H1 (cell line): ENCODE data around the gene TRAPPC5. TPM values are rescaled to one million over a fixed set of nuclear protein-coding genes. Genes with fewer than 3 reads are reported as not detected.

Experiments
- CTCF ChIA-PET: fragments of 300-600 bp; sonication (Branson Sonifier 250); formaldehyde crosslinking; loops from one replicate; lab custom pipeline; 2021; ENCODE audit not compliant: partially characterized antibody; lab: Charles Lee
- POLR2A ChIA-PET: fragments of 300-600 bp; sonication (Branson Sonifier 250); formaldehyde crosslinking; loops from one replicate; lab custom pipeline; 2021; ENCODE audit warnings: inconsistent platforms; ENCODE audit not compliant: partially characterized antibody; lab: Charles Lee
- DNase-seq, 2 experiments: peaks; one replicate each; pipeline versions ENCODE4 v3.0.0 to v3.0.0-alpha.2; 2010 to 2022; ENCODE audit warnings: low spot score in 2 of 2, low read depth in 1 of 2, mixed read lengths in 1 of 2
- FAIRE-seq: peaks from 2 replicates; lab custom pipeline; 2011; peaks lifted over from hg19 to GRCh38; lab: Jason Lieb, UNC
- H2AFZ ChIP-seq: 2 replicates; pipeline ENCODE4 v1.8.1; 2012; ENCODE audit warnings: low read length, inconsistent platforms
- H2AK5ac ChIP-seq: 2 replicates; pipeline ENCODE4 v1.6.1; 2013; ENCODE audit warnings: low read depth, low read length
- H2BK120ac ChIP-seq: replicated peaks from 2 replicates; pipeline ENCODE3; 2013; ENCODE audit warnings: low read depth, low read length, inconsistent platforms
- H2BK12ac ChIP-seq: 2 replicates; pipeline ENCODE4 v1.6.1; 2013; ENCODE audit warnings: low read depth, low read length
- H2BK15ac ChIP-seq: 2 replicates; pipeline ENCODE4 v1.6.1; 2013; ENCODE audit warnings: low read length
- H2BK20ac ChIP-seq: 2 replicates; pipeline ENCODE4 v1.6.1; 2013; ENCODE audit warnings: low read length
- H2BK5ac ChIP-seq: 2 replicates; pipeline ENCODE4 v1.6.1; 2013; ENCODE audit warnings: low read depth, low read length
- H3K14ac ChIP-seq: 2 replicates; pipeline ENCODE4 v1.6.1; 2013; ENCODE audit warnings: inconsistent platforms; ENCODE audit not compliant: insufficient read length
- H3K18ac ChIP-seq: 2 replicates; pipeline ENCODE4 v1.6.1; 2013; ENCODE audit warnings: low read length; ENCODE audit errors: extremely low read depth
- H3K23ac ChIP-seq: 2 replicates; pipeline ENCODE4 v1.6.1; 2013; ENCODE audit warnings: inconsistent platforms; ENCODE audit not compliant: insufficient read length
- H3K23me2 ChIP-seq: 2 replicates; pipeline ENCODE4 v1.6.1; 2013; ENCODE audit warnings: low read depth, low read length
- H3K27ac ChIP-seq: 2 replicates; pipeline ENCODE4 v1.6.1; 2011; ENCODE audit warnings: low read depth, low read length, inconsistent platforms
- H3K27me3 ChIP-seq, 4 experiments: replicated peaks in 1 of 4; 1 replicate in 1 of 4; 2 replicates in 3 of 4; pipeline versions ENCODE4 v1.6.1 to v1.8.1; 2011 to 2013; ENCODE audit warnings: low read length in 3 of 4, mild to moderate bottlenecking in 3 of 4, inconsistent platforms in 2 of 4, mixed read lengths in 2 of 4, moderate library complexity in 1 of 4; ENCODE audit not compliant: control insufficient read depth in 3 of 4, insufficient read depth in 3 of 4; ENCODE audit errors: extremely low read depth in 1 of 4
- H3K36me3 ChIP-seq, 4 experiments: 2 replicates each; pipeline versions ENCODE4 v1.6.1 to v1.8.1; 2011 to 2013; ENCODE audit warnings: mild to moderate bottlenecking in 4 of 4, low read length in 3 of 4, moderate library complexity in 2 of 4, control low read depth in 1 of 4, inconsistent platforms in 1 of 4; ENCODE audit not compliant: insufficient read depth in 4 of 4, control insufficient read depth in 2 of 4
- H3K4ac ChIP-seq: replicated peaks from 2 replicates; pipeline ENCODE3; 2013; ENCODE audit warnings: low read length, low read depth, mixed read lengths, inconsistent platforms; ENCODE audit not compliant: insufficient read length
- H3K4me1 ChIP-seq, 4 experiments: replicated peaks in 1 of 4; 1 replicate in 1 of 4; 2 replicates in 3 of 4; pipeline versions ENCODE4 v1.6.1 to v1.8.1; 2011 to 2013; ENCODE audit warnings: low read length in 3 of 4, inconsistent platforms in 2 of 4, mixed read lengths in 1 of 4; ENCODE audit not compliant: insufficient read depth in 4 of 4, control insufficient read depth in 3 of 4
- H3K4me2 ChIP-seq, 2 experiments: 2 replicates each; pipeline versions ENCODE4 v1.6.1 to v1.8.1; 2011 to 2013; ENCODE audit warnings: low read depth in 2 of 2, low read length in 2 of 2, control low read depth in 1 of 2, inconsistent platforms in 1 of 2, mild to moderate bottlenecking in 1 of 2; ENCODE audit not compliant: insufficient read depth in 1 of 2
- H3K4me3 ChIP-seq, 4 experiments: fragments of 200-600, 300-600 bp in 1 of 4; sonication (generic), shearing (Covaris generic), sonication (Bioruptor Twin) in 1 of 4; 2 replicates each; pipeline versions ENCODE4 v1.5.1 to v1.8.1; 2011 to 2016; ENCODE audit warnings: low read length in 4 of 4, low read depth in 3 of 4, control low read depth in 2 of 4, inconsistent platforms in 2 of 4, mild to moderate bottlenecking in 2 of 4, mixed read lengths in 1 of 4, moderate library complexity in 1 of 4; ENCODE audit not compliant: insufficient read depth in 2 of 4; ENCODE audit errors: extremely low read depth in 1 of 4
- H3K56ac ChIP-seq: replicated peaks from 2 replicates; pipeline ENCODE3; 2013; ENCODE audit warnings: low read depth, mild to moderate bottlenecking, mixed read lengths, low read length, inconsistent platforms; ENCODE audit not compliant: insufficient read length
- H3K79me1 ChIP-seq: 2 replicates; pipeline ENCODE4 v1.6.1; 2013; ENCODE audit warnings: low read depth, low read length, control low read depth
- H3K79me2 ChIP-seq, 2 experiments: 2 replicates each; pipeline versions ENCODE4 v1.6.1 to v1.8.1; 2012 to 2013; ENCODE audit warnings: low read length in 2 of 2, mild to moderate bottlenecking in 2 of 2, inconsistent platforms in 1 of 2; ENCODE audit not compliant: insufficient read depth in 2 of 2, control insufficient read depth in 1 of 2
- H3K9ac ChIP-seq, 4 experiments: replicated peaks in 1 of 4; 1 replicate in 1 of 4; 2 replicates in 3 of 4; pipeline versions ENCODE4 v1.6.1 to v1.8.1; 2011 to 2013; ENCODE audit warnings: low read depth in 3 of 4, low read length in 3 of 4, control low read depth in 2 of 4, mild to moderate bottlenecking in 2 of 4, moderate library complexity in 2 of 4, inconsistent platforms in 1 of 4; ENCODE audit errors: extremely low read depth in 1 of 4
- H3K9me3 ChIP-seq, 2 experiments: 2 replicates each; pipeline versions ENCODE4 v1.6.1 to v1.8.1; 2012 to 2013; ENCODE audit warnings: mild to moderate bottlenecking in 2 of 2, moderate library complexity in 2 of 2, control low read depth in 1 of 2, inconsistent platforms in 1 of 2, low read depth in 1 of 2, low read length in 1 of 2, mixed read lengths in 1 of 2; ENCODE audit not compliant: insufficient read depth in 2 of 2
- H4K20me1 ChIP-seq, 2 experiments: replicated peaks in 1 of 2; 2 replicates each; pipeline versions ENCODE3 to v1.8.1; 2011 to 2013; ENCODE audit warnings: inconsistent platforms in 2 of 2, low read length in 2 of 2, mild to moderate bottlenecking in 1 of 2; ENCODE audit not compliant: insufficient read depth in 2 of 2, control insufficient read depth in 1 of 2
- H4K5ac ChIP-seq: 2 replicates; pipeline ENCODE4 v1.6.1; 2013; ENCODE audit warnings: low read length, low read depth, mixed read lengths, inconsistent platforms; ENCODE audit not compliant: insufficient read length
- H4K8ac ChIP-seq: 2 replicates; pipeline ENCODE4 v1.8.0; 2013; ENCODE audit warnings: mild to moderate bottlenecking, moderate library complexity, low read length, inconsistent platforms; ENCODE audit not compliant: insufficient read depth; ENCODE audit errors: extremely low read depth
- H4K91ac ChIP-seq: replicated peaks from 2 replicates; pipeline ENCODE3; 2013; ENCODE audit warnings: low read length, mixed read lengths, inconsistent platforms; ENCODE audit not compliant: insufficient read length
- BACH1 ChIP-seq: IDR thresholded peaks from 2 replicates; pipeline ENCODE4 v1.6.1; 2012; ENCODE audit warnings: low read length, improper control_type of control experiment
- CBX8 ChIP-seq: fragments of 300-800, 300-1000 bp; sonication (generic); IDR thresholded peaks from 2 replicates; pipeline ENCODE4 v1.7.1; 2016; ENCODE audit warnings: low read depth, low read length, borderline replicate concordance
- CTBP2 ChIP-seq: IDR thresholded peaks from 2 replicates; pipeline ENCODE4 v1.7.0; 2011; ENCODE audit warnings: borderline replicate concordance, mild to moderate bottlenecking, moderate library complexity, mixed read lengths, low read length; ENCODE audit not compliant: insufficient read depth, insufficient read length
- EGR1 ChIP-seq: IDR thresholded peaks from 2 replicates; pipeline ENCODE4 v1.6.1; 2011; ENCODE audit warnings: low read depth, low read length, borderline replicate concordance
- FOSL1 ChIP-seq: IDR thresholded peaks from 2 replicates; pipeline ENCODE4 v1.6.1; 2011; ENCODE audit warnings: mild to moderate bottlenecking, low read depth, low read length, moderate library complexity; ENCODE audit not compliant: insufficient read depth
- JUND ChIP-seq: IDR thresholded peaks from 2 replicates; pipeline ENCODE4 v1.6.1; 2011; ENCODE audit warnings: mild to moderate bottlenecking, improper control_type of control experiment, low read length
- KDM1A ChIP-seq: fragments of 200-600, 300-600 bp; sonication (generic); IDR thresholded peaks from 2 replicates; pipeline ENCODE4 v1.7.1; 2016; ENCODE audit warnings: mild to moderate bottlenecking, low read length, borderline replicate concordance
- KDM5A ChIP-seq: fragments of 200-600 bp; IDR thresholded peaks from 2 replicates; pipeline ENCODE4 v1.7.1; 2012; ENCODE audit warnings: mild to moderate bottlenecking, low read length, inconsistent platforms, mixed read lengths
- MAX ChIP-seq: IDR thresholded peaks from 2 replicates; pipeline ENCODE4 v1.6.1; 2012; ENCODE audit warnings: inconsistent platforms
- RFX5 ChIP-seq: IDR thresholded peaks from 2 replicates; pipeline ENCODE4 v1.6.1; 2011; ENCODE audit warnings: low read depth, low read length, improper control_type of control experiment, borderline replicate concordance
- SUZ12 ChIP-seq: fragments of 200-600 bp; sonication (generic); IDR thresholded peaks from 2 replicates; pipeline ENCODE4 v1.6.1; 2012; ENCODE audit warnings: mild to moderate bottlenecking, inconsistent platforms, low read length, moderate library complexity, mixed read lengths
- TAF1 ChIP-seq: IDR thresholded peaks from 2 replicates; pipeline ENCODE4 v1.6.1; 2011; ENCODE audit warnings: mild to moderate bottlenecking, low read depth, low read length
- ZNF274 ChIP-seq: IDR thresholded peaks from 2 replicates; pipeline ENCODE4 v1.7.0; 2012; ENCODE audit warnings: low read length, borderline replicate concordance; ENCODE audit errors: extremely low read depth
- WGBS, 2 experiments: shearing (Covaris generic) in 1 of 2; methylation state at CpG; one replicate each; pipeline versions ENCODE4 v1.1.6 to v1.1.7; 2013 to 2015; ENCODE audit warnings: low lambda C conversion rate in 2 of 2, mixed read lengths in 2 of 2, inconsistent platforms in 1 of 2, low coverage in 1 of 2, missing lambda C conversion rate in 1 of 2; ENCODE audit not compliant: insufficient replicate concordance in 2 of 2, insufficient coverage in 1 of 2, insufficient read length in 1 of 2; ENCODE audit errors: extremely low coverage in 1 of 2, missing lambda C conversion rate in 1 of 2; 5-methylcytosine and 5-hydroxymethylcytosine counted together
- polyA plus RNA-seq, 7 experiments: library from polyadenylated mRNA; depleted of rRNA in 3 of 7; stranded (reverse) in 5 of 7; unstranded in 2 of 7; fragments of >200 nt in 5 of 7; fragments of 200-250 nt in 2 of 7; gene quantifications; 1 replicate in 5 of 7; 2 replicates in 1 of 7; 4 replicates in 1 of 7; pipeline versions ENCODE4 v1.2.1 to v1.2.3, GENCODE V29; 2011 to 2013; ENCODE audit warnings: missing spikeins in 2 of 7, mixed read lengths in 2 of 7
- total RNA-seq: library from RNA; stranded (reverse); fragmentation: NEBNext Ultra II Directional; extraction: Animal tissue kit (Norgen Biotek cat#: 25700); gene quantifications from 2 replicates; pipeline ENCODE4 v1.2.1, GENCODE V29; 2021

The TRAPPC5 gene
- total and polyA plus RNA-seq, 2 of the 8 experiments (the other 6 are each of a cell fraction or from before 2014, with no cell fraction given): 109 to 120 TPM

- H3K79me2 ChIP-seq: no peaks in the 10 kb centered on the region
- no peak overlapping the region for H2BK15ac ChIP-seq
- no peak overlapping the region for H3K56ac ChIP-seq
- no peaks in the 10 kb centered on the region for H3K23me2 ChIP-seq
- H2BK5ac ChIP-seq: no peak overlapping the region
- H3K9ac ChIP-seq: no peak overlapping the region
- H2AK5ac ChIP-seq: no peak overlapping the region
- no peak overlapping the region for H3K4ac ChIP-seq
- ChIA-PET POLR2A (no interaction called here), CTCF (interaction anchor here (1.0 kb wide), 1 partner anchor 20 kb away, joined by 3 read pairs; the partner anchor contains the start of gene TRAPPC5)
- no peak overlapping the region for H3K14ac ChIP-seq
- no peaks in the 10 kb centered on the region; a peak in 1 of 4 replicates for H3K9me3 ChIP-seq
- H3K4me3 ChIP-seq: no peak overlapping the region
- peaks cover 0 to 2% of the 10 kb centered on the region in 2 experiments for H4K20me1 ChIP-seq
- H2BK12ac ChIP-seq: no peak overlapping the region
- no peaks in the 10 kb centered on the region for H3K36me3 ChIP-seq
- no peak overlapping the region; the same call in 1 of the 2 replicates for H3K18ac ChIP-seq
- no peaks in the 10 kb centered on the region for H3K79me1 ChIP-seq
- no peak overlapping the region for H3K27ac ChIP-seq
- H4K5ac ChIP-seq: no peak overlapping the region
- no peak overlapping the region for H2BK120ac ChIP-seq
- no peak overlapping the region for H3K23ac ChIP-seq
- no peak overlapping the region for H2AFZ ChIP-seq
- H4K8ac ChIP-seq: no peak overlapping the region
- no peak overlapping the region for H2BK20ac ChIP-seq
- FAIRE-seq: no peak
- 92% methylated on average over 12 of the region's 12 CpGs; no CpG with 5 or more reads in 1 of the 2 experiments for WGBS, 2 experiments
- peaks cover 0 to 16% (median 8%) of the 10 kb centered on the region in 4 experiments; a peak in 5 of 7 replicates for H3K4me1 ChIP-seq
- no peak for DNase-seq
- no peak overlapping the region for H4K91ac ChIP-seq
- H3K4me2 ChIP-seq: no peak overlapping the region
- no peaks in the 10 kb centered on the region; a peak in 1 of 7 replicates for H3K27me3 ChIP-seq
- TF ChIP-seq SUZ12 (no peak), JUND (no peak), CTBP2 (no peak), FOSL1 (no peak), ZNF274 (no peak), EGR1 (no peak), RFX5 (no peak), MAX (no peak), KDM1A (no peak), TAF1 (no peak), KDM5A (no peak), BACH1 (no peak), CBX8 (no peak)
Observed at GRCh38 chr19:7701049-7701653, 20.5 kb downstream of the TRAPPC5 start.
